K562 (cell line): ENCODE data around the gene PCDHA6. TPM values are rescaled to one million over a fixed set of nuclear protein-coding genes. Genes with fewer than 3 reads are reported as not detected.
A peak's percentile ranks its signal among the peaks of the same experiment; 100 is the strongest.
"Not testable (repeated sequence)": the region's sequence is repeated elsewhere in the genome, so short reads cannot be mapped to it uniquely, and the experiment has no call there.

Experiments used
- ATAC-seq: fragments of 200-7000 bp; cut with Tn5 transposase; 3 replicates; pipeline ENCODE4 v1.9.1; 2020; ENCODE audit warnings: moderate library complexity
- BruUV-seq: library from RNA; stranded (reverse); fragments of 400-500 nt; replicated peaks from 2 replicates; lab custom pipeline; 2021; lab: Mats Ljungman, UMichigan
- CTCF ChIA-PET: fragments of 300-600 bp; formaldehyde crosslinking; extraction: SDS; loops from one replicate; lab custom pipeline; 2021; ENCODE audit warnings: low intra/inter-chr PET ratio; lab: Yijun Ruan, JAX
- POLR2A ChIA-PET: fragments of 300-600, 350-650 bp; sonication (Branson Sonifier 250); formaldehyde crosslinking; extraction: SDS; loops from one replicate; lab custom pipeline; 2021; ENCODE audit warnings: antibody characterized with exemption, inconsistent platforms; lab: Yijun Ruan, JAX
- DNase-seq, 4 experiments: peaks; one replicate each; pipeline versions ENCODE4 v3.0.0 to v3.0.0-alpha.2; 2011 to 2018; ENCODE audit warnings: low spot score in 3 of 4, mixed read lengths in 3 of 4; ENCODE audit errors: extremely low read depth in 1 of 4
- FAIRE-seq: peaks from 2 replicates; lab custom pipeline; 2011; peaks lifted over from hg19 to GRCh38; lab: Jason Lieb, UNC
- H2AFZ ChIP-seq: 2 replicates; pipeline ENCODE4 v1.6.0; 2011; ENCODE audit warnings: low read depth, low read length, control low read depth, inconsistent platforms
- H3K27ac ChIP-seq: fragments of 200-600 bp; 3 replicates; pipeline ENCODE4 v1.8.0; 2011; ENCODE audit warnings: low read depth, mild to moderate bottlenecking, control low read depth, inconsistent platforms, low read length, moderate library complexity, mixed read lengths; ENCODE audit errors: extremely low read depth
- H3K27me3 ChIP-seq, 2 experiments: fragments of 300-600 bp in 1 of 2; 2 replicates in 1 of 2; 3 replicates in 1 of 2; pipeline versions ENCODE4 v1.6.0 to v1.8.0; 2011; ENCODE audit warnings: inconsistent platforms in 2 of 2, low read length in 2 of 2, mild to moderate bottlenecking in 1 of 2, mixed read lengths in 1 of 2, moderate library complexity in 1 of 2; ENCODE audit not compliant: control insufficient read depth in 2 of 2, insufficient read depth in 2 of 2
- H3K36me3 ChIP-seq: fragments of 300-600 bp; 3 replicates; pipeline ENCODE4 v1.8.0; 2011; ENCODE audit warnings: mild to moderate bottlenecking, low read length, inconsistent platforms; ENCODE audit not compliant: control insufficient read depth, insufficient read depth
- H3K4me1 ChIP-seq, 2 experiments: fragments of 200-600 bp in 1 of 2; replicated peaks in 1 of 2; 2 replicates in 1 of 2; 3 replicates in 1 of 2; pipeline versions ENCODE4 v1.5.1 to v1.8.0; 2011; ENCODE audit warnings: inconsistent platforms in 2 of 2, low read length in 2 of 2, mild to moderate bottlenecking in 1 of 2, mixed read lengths in 1 of 2, moderate library complexity in 1 of 2; ENCODE audit not compliant: control insufficient read depth in 2 of 2, insufficient read depth in 2 of 2
- H3K4me2 ChIP-seq: 2 replicates; pipeline ENCODE4 v1.6.1; 2011; ENCODE audit warnings: low read length, control low read depth, inconsistent platforms, mixed read lengths; ENCODE audit not compliant: insufficient read depth
- H3K4me3 ChIP-seq: fragments of 200-600 bp; sonication (generic), shearing (Covaris generic); 2 replicates; pipeline ENCODE4 v1.5.1; 2016; ENCODE audit warnings: control low read depth, inconsistent platforms
- H3K79me2 ChIP-seq: fragments of 200-600 bp; 3 replicates; pipeline ENCODE4 v1.8.0; 2011; ENCODE audit warnings: low read length, inconsistent platforms; ENCODE audit not compliant: control insufficient read depth, insufficient read depth
- H3K9ac ChIP-seq, 2 experiments: 2 replicates each; pipeline versions ENCODE4 v1.6.0 to v1.6.1; 2011; ENCODE audit warnings: low read depth in 2 of 2, low read length in 2 of 2, control low read depth in 1 of 2, inconsistent platforms in 1 of 2, mild to moderate bottlenecking in 1 of 2, mixed read lengths in 1 of 2; ENCODE audit not compliant: insufficient read depth in 1 of 2
- H3K9me1 ChIP-seq: one replicate; pipeline ENCODE4 v1.6.0; 2011; ENCODE audit warnings: inconsistent platforms, mild to moderate bottlenecking, low read length, moderate library complexity; ENCODE audit not compliant: control insufficient read depth, insufficient read depth
- H3K9me3 ChIP-seq: replicated peaks from 2 replicates; pipeline ENCODE4 v1.5.1; 2011; ENCODE audit warnings: low read depth, low read length, inconsistent platforms; ENCODE audit not compliant: control insufficient read depth, insufficient read depth
- H4K20me1 ChIP-seq: replicated peaks from 2 replicates; pipeline ENCODE4 v1.6.1; 2011; ENCODE audit warnings: low read length, inconsistent platforms, mixed read lengths; ENCODE audit not compliant: control insufficient read depth, insufficient read depth
- CTCF ChIP-seq, 3 experiments: IDR thresholded peaks in 2 of 3; conservative IDR thresholded peaks in 1 of 3; 2 replicates each; pipeline ENCODE4 v1.5.1; 2011 to 2012; ENCODE audit warnings: low read length in 3 of 3, mild to moderate bottlenecking in 3 of 3, control low read depth in 2 of 3, improper control_type of control experiment in 1 of 3, inconsistent platforms in 1 of 3, low read depth in 1 of 3, mixed read lengths in 1 of 3, moderate library complexity in 1 of 3; ENCODE audit not compliant: insufficient read depth in 2 of 3
- WGBS: fragments of 100-300 bp; shearing (Covaris generic); methylation state at CpG from one replicate; pipeline ENCODE4 v1.1.6; 2016; ENCODE audit warnings: low coverage, mixed read lengths; ENCODE audit not compliant: insufficient coverage; ENCODE audit errors: missing lambda C conversion rate; 5-methylcytosine and 5-hydroxymethylcytosine counted together
- in situ Hi-C: fragments of 300-500 bp; cut with MboI; formaldehyde crosslinking; loops from 4 replicates; pipeline ENCODE4 v1.15.0; 2018; ENCODE audit warnings: inconsistent platforms, mixed read lengths
- intact Hi-C: fragments of 100-400 bp; cut with micrococcal nuclease; formaldehyde crosslinking; loops from 2 replicates; pipeline ENCODE4 v1.14.2; 2022
- polyA plus RNA-seq, 8 experiments: library from polyadenylated mRNA; depleted of rRNA in 4 of 8; stranded (reverse) in 5 of 8; unstranded in 3 of 8; fragments of >200 nt; fragmentation: Nextera tagmentation in 2 of 8; fragmentation: Illumina TruSeq in 1 of 8; extraction: Ambion mirVana in 2 of 8; extraction: Trizol in 1 of 8; gene quantifications; 2 replicates each; pipeline versions ENCODE4 v1.2.1 to v1.2.3, GENCODE V29; 2011 to 2014; ENCODE audit warnings: inconsistent platforms in 1 of 8, missing spikeins in 1 of 8
- total RNA-seq, 7 experiments: library from RNA; depleted of rRNA in 6 of 7; stranded (reverse); fragments of >200 nt in 6 of 7; fragmentation: Illumina TruSeq in 2 of 7; extraction: Trizol in 2 of 7; gene quantifications; 2 replicates each; pipeline versions ENCODE4 v1.2.1 to v1.2.3, GENCODE V29; 2011 to 2021; ENCODE audit warnings: low replicate concordance in 1 of 7

Gene PCDHA6
- total and polyA plus RNA-seq, 9 of the 15 experiments (the other 6 are each of a cell fraction or from before 2014, with no cell fraction given): not detected

DNA sequence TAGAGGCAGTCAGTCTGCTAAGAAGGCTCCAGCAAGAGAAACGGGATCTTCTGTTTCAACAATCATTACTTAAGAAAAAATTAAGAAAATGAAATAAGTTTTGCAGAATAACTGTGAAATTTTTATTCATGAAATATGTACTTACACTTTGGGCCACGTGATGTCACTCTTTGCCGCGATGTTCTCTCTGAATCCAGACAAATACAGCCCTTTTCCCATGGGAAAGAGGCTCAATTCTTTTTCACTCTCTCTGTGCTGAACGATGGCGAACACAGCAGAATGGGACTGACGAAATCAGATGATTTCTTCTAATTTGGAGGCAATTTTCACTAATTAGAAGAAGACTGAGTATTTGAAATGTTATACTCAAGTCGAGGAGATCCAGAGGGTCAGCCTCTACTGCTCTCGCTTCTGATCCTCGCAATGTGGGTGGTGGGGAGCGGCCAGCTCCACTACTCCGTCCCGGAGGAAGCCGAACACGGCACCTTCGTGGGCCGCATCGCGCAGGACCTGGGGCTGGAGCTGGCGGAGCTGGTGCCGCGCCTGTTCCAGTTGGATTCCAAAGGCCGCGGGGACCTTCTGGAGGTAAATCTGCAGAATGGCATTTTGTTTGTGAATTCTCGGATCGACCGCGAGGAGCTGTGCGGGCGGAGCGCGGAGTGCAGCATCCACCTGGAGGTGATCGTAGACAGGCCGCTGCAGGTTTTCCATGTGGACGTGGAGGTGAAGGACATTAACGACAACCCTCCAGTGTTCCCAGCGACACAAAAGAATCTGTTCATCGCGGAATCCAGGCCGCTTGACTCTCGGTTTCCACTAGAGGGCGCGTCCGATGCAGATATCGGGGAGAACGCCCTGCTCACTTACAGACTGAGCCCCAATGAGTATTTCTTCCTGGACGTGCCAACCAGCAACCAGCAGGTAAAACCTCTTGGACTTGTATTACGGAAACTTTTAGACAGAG is 20.7 kb downstream of the PCDHA6 start, which contains the start of gene PCDHA9:
Gene PCDHA9, plus strand, starts transcription at position 244 of the 964 bp plus-strand sequence. Its CDS starts 114 bp downstream, at position 358.
- H3K27ac ChIP-seq, intact Hi-C loops, BruUV-seq, H3K27me3 ChIP-seq, H3K9ac ChIP-seq, H2AFZ ChIP-seq, H3K9me3 ChIP-seq, H3K36me3 ChIP-seq, DNase-seq, H3K9me1 ChIP-seq, POLR2A ChIA-PET, H3K79me2 ChIP-seq, H3K4me3 ChIP-seq, H4K20me1 ChIP-seq, H3K4me2 ChIP-seq, in situ Hi-C loops, H3K4me1 ChIP-seq, CTCF ChIA-PET, FAIRE-seq: not testable (repeated sequence)
- TF ChIP-seq CTCF (IDR thresholded peaks at IDR 0.05 in 2 of 3, conservative IDR thresholded peaks at IDR 0.05 in 1 of 3; ENCODE audit: insufficient read depth in 2 of 3, low read depth in 1 of 3, low read length in 3 of 3): peak in 1 of 3 experiments; percentile 14; a peak in 1 of 6 replicates
- WGBS: 15% methylated on average over 29 of the region's 48 CpGs
- ATAC-seq: peak; percentile 61; the same call in 1 of the 3 replicates

DNA sequence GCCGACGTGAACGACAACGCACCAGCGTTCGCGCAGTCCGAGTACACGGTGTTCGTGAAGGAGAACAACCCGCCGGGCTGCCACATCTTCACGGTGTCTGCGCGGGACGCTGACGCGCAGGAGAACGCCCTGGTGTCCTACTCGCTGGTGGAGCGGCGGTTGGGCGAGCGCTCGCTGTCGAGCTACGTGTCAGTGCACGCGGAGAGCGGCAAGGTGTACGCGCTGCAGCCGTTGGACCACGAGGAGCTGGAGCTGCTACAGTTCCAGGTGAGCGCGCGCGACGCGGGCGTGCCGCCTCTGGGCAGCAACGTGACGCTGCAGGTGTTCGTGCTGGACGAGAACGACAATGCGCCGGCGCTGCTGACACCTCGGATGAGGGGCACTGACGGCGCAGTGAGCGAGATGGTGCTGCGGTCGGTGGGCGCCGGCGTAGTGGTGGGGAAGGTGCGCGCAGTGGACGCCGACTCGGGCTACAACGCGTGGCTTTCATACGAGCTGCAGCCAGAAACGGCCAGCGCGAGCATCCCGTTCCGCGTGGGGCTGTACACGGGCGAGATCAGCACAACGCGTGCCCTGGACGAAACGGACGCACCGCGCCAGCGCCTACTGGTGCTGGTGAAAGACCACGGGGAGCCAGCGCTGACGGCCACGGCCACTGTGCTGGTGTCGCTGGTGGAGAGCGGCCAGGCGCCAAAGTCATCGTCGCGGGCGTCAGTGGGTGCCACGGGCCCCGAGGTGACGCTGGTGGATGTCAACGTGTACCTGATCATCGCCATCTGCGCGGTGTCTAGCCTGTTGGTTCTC is 22.3 kb downstream of the PCDHA6 start:
- WGBS: 20% methylated on average over 55 of the region's 101 CpGs

More for the DNA sequence above, 22.3 kb downstream of the PCDHA6 start:
- intact Hi-C loops, CTCF ChIA-PET, H3K4me1 ChIP-seq, H4K20me1 ChIP-seq, H3K9ac ChIP-seq, in situ Hi-C loops, BruUV-seq, H3K27ac ChIP-seq, H3K9me1 ChIP-seq, ATAC-seq, H2AFZ ChIP-seq, H3K4me2 ChIP-seq, FAIRE-seq, DNase-seq, POLR2A ChIA-PET, H3K36me3 ChIP-seq, H3K9me3 ChIP-seq, H3K4me3 ChIP-seq, H3K27me3 ChIP-seq, H3K79me2 ChIP-seq: not testable (repeated sequence)
